Measurements from ENCODE around the gene KIF26B.

GRCh38 chr1:245575710-245576109 lies 420.9 kb downstream of the KIF26B start:
- TF ChIP-seq CTCF (IDR thresholded peaks at IDR 0.05; ENCODE audit: borderline replicate concordance, extremely low read depth, low read length, poor library complexity, severe bottlenecking) (no peak), EZH2 (IDR thresholded peaks at IDR 0.05; ENCODE audit: borderline replicate concordance, low read depth, low read length, severe bottlenecking) (no peak)

All from DND-41 (cell line).